GM12865 (cell line): ENCODE measurements around the gene MYCBP2.
A peak's percentile ranks its signal among the peaks of the same experiment; 100 is the strongest.

ENCODE experiments used
- DNase-seq: peaks from one replicate; pipeline ENCODE4 v3.0.0; 2010; ENCODE audit warnings: low read depth
- H3K4me3 ChIP-seq: 2 replicates; pipeline ENCODE4 v1.5.1; 2011; ENCODE audit warnings: mild to moderate bottlenecking, low read depth, low read length, control low read depth
- CTCF ChIP-seq: IDR thresholded peaks from 2 replicates; pipeline ENCODE4 v1.5.1; 2011; ENCODE audit warnings: low read length, control low read depth, low read depth, inconsistent platforms; ENCODE audit not compliant: insufficient read depth; ENCODE audit errors: missing control alignments

Gene MYCBP2

GRCh38 chr13:77337159-77337558, 10.3 kb upstream of the MYCBP2 start:
- TF ChIP-seq CTCF: no peak
- no peak overlapping the region for H3K4me3 ChIP-seq
- peak; percentile 26 for DNase-seq

DNA sequence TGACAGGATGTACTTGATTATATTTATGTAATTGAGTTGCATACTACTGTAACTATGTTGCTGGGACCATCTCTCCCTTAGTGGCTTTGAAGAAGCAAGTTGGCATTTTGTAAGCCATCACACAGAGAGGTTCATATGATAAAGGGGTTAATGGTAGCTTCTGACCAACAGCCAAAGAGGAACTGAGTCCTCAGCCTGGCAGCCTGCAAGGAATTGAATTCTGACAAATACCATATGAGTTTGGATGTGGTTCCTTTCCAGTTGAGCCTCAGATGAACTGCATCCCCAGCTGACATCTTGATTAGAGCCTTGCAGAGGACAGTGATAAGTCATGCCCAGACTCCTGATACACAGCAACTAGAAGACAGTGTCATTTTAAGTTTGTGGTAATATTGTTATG, 8.6 kb upstream of the MYCBP2 start:
- no peak for TF ChIP-seq CTCF
- no peak for DNase-seq

DNA sequence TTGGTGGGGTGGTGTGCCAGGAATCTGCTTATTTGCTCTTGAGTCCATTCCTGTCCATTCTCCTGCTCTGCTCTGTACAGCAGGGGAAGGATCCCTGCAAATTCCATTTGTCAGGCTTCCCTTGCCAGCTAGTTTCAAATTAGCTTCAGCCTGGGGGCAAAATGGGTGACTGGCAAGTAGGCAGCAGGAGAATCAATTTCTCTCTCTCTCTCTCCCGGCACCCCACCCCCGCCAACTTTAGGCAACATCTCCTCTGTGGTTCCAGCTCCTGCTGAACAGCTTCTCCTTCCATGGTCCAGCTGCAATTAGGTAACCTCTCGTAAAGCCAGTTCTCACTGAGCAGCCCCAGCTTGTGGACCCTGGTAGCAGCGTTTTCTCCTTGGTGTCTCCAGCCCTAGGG, 6.7 kb upstream of the MYCBP2 start:
- no peak overlapping the region for H3K4me3 ChIP-seq
- no peak for TF ChIP-seq CTCF
- no peak for DNase-seq

More for the DNA sequence above, 8.6 kb upstream of the MYCBP2 start:
- H3K4me3 ChIP-seq: no peak overlapping the region

DNA sequence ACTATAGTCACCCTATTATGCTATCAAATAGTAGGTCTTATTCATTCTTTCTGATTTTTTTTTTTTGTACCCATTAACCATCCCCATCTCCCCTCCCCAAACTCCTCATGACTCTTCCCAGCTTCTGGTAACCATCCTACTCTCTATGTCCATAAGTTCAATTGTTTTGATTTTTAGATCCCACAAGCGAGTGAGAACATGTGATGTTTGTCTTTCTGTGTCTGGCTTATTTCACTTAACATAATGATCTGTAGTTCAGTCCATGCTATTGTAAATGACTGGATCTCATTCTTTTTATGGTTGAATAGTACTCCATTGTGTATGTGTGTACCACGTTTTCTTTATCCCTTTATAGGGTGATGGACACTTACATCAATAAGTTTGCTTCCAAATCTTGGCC, 4.5 kb upstream of the MYCBP2 start:
- DNase-seq: no peak
- H3K4me3 ChIP-seq: no peak overlapping the region

DNA sequence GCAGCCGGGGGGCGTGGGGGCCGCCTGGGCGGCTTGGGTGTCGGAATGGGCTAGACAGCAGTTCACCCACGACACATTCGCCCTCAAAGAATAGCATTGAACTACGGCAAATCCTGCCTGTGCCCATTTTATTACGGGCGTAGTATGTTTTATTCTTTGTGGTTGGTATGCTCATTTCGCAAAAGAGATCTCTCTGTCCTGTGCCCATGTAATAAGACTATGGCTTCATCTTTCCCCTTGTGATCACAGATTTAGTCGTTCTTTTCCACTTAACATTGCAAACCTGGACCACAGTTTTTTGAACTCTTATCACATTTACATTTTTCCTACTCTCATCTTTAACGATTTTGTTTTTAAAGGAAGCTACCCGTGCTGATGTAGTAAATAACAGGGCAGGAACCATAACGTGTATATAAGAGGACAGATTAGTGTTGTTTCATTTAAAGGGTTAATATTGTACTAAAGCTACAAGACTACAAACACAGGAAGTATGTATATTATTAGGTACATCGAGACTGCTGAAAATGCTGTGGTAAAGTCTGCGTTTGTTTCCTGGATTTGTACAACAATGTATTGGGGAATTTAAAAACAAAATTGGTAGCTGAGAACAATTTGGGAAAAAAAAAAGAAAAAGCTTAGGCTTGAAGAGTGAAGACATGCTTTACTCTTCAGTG, 3.2 kb upstream of the MYCBP2 start:
- no peak for TF ChIP-seq CTCF
- DNase-seq: peak; percentile 37
- H3K4me3 ChIP-seq: peak overlapping the region; percentile 81

More for the DNA sequence above, 4.5 kb upstream of the MYCBP2 start:
- no peak for TF ChIP-seq CTCF

- TF ChIP-seq CTCF: no peak
- peak overlapping the region; percentile 81 for H3K4me3 ChIP-seq
- DNase-seq: peak; percentile 99
Observed at GRCh38 chr13:77329133-77329910, 2.4 kb upstream of the MYCBP2 start.
